Suprapubic skin (tissue), 4 donors: ENCODE measurements around the gene ATF1.

Experiments used
- POLR2A ChIP-seq, 2 donors: fragments of 450-650 bp; IDR thresholded peaks; one replicate each; pipeline ENCODE4 v1.6.1; 2017; ENCODE audit warnings: antibody characterized with exemption in 2 of 2, mild to moderate bottlenecking in 2 of 2, moderate library complexity in 2 of 2
- POLR2AphosphoS5 ChIP-seq, 3 donors: sonication (generic); formaldehyde crosslinking; IDR thresholded peaks; one replicate each; pipeline ENCODE4 v1.6.1; 2017; ENCODE audit warnings: antibody characterized with exemption in 3 of 3
- TF ChIP-seq, protein P1 (sequence below), 2 donors: fragments of 200-600 bp in 1 of 2; fragments of 450-650 bp in 1 of 2; sonication (generic) in 1 of 2; IDR thresholded peaks; one replicate each; pipeline ENCODE4 v1.5.1; 2016 to 2019; ENCODE audit warnings: antibody characterized with exemption in 2 of 2, mild to moderate bottlenecking in 1 of 2, moderate library complexity in 1 of 2

DNA sequence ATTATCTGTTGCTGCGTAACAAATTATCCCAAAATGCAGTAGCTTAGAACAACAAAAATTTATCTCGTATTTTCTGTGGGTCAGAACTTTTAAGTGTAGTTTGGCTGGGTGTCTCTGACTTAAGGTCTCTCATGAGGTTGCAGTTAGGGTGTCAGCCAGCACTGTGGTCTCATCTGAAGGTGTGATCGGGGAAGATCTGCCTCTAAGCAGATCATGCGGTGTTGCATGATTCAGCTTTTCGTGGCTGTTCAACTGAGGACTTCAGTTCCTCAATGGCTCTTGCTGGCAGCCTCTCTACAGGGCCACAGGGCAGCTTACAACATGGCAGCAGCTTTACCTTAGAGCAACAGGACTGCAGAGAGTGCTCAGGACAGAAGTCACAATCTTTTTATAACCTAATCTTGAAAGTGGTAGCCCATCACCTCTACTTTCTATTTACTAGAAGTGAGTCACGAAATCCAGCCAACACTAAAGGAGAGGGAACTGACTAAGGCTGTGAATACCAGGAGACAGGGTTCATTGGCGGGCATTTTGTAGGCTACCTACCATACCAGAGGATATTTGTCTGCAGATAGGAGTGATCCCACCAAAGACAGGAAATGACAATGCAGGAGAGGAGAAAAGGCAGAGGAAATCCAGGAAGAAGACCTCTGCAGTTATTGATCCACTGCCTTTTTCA is 77.0 kb downstream of the ATF1 start:
- TF ChIP-seq, protein P1, sequence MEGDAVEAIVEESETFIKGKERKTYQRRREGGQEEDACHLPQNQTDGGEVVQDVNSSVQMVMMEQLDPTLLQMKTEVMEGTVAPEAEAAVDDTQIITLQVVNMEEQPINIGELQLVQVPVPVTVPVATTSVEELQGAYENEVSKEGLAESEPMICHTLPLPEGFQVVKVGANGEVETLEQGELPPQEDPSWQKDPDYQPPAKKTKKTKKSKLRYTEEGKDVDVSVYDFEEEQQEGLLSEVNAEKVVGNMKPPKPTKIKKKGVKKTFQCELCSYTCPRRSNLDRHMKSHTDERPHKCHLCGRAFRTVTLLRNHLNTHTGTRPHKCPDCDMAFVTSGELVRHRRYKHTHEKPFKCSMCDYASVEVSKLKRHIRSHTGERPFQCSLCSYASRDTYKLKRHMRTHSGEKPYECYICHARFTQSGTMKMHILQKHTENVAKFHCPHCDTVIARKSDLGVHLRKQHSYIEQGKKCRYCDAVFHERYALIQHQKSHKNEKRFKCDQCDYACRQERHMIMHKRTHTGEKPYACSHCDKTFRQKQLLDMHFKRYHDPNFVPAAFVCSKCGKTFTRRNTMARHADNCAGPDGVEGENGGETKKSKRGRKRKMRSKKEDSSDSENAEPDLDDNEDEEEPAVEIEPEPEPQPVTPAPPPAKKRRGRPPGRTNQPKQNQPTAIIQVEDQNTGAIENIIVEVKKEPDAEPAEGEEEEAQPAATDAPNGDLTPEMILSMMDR (IDR thresholded peaks at IDR 0.05) = no peak
- TF ChIP-seq POLR2A (IDR thresholded peaks at IDR 0.05) (no peak), POLR2AphosphoS5 (IDR thresholded peaks at IDR 0.05) (no peak)
